HG02885 (cell line): Measurements from ENCODE around the gene HDDC2.
A peak's percentile ranks its signal among the peaks of the same experiment; 100 is the strongest.

Source experiments
- ATAC-seq: cut with Tn5 transposase; IDR thresholded peaks from one replicate; pipeline ENCODE4 v1.9.1; 2021; ENCODE audit warnings: mild to moderate bottlenecking; ENCODE audit not compliant: unreplicated experiment, poor library complexity

HDDC2 gene

DNA sequence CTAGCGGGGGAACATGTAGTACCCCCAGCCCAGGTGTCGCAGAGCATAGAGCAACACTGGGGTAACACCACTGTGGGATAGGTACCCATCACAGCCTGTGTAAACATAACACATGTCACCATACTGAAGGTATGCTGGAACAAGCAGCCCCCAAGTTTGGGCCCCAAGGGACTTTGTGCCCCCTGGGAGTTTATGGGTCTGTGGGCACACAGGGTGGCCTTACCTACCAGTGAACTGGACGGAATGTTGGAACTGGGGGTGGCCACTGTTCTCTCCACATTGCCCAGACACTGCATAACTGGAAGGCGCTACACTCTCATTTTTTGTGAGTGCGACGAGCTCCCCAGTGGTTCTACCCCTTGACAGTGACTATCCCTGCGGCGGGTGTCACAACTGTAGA lies 28.5 kb downstream of the HDDC2 start:
- ATAC-seq: no peak

DNA sequence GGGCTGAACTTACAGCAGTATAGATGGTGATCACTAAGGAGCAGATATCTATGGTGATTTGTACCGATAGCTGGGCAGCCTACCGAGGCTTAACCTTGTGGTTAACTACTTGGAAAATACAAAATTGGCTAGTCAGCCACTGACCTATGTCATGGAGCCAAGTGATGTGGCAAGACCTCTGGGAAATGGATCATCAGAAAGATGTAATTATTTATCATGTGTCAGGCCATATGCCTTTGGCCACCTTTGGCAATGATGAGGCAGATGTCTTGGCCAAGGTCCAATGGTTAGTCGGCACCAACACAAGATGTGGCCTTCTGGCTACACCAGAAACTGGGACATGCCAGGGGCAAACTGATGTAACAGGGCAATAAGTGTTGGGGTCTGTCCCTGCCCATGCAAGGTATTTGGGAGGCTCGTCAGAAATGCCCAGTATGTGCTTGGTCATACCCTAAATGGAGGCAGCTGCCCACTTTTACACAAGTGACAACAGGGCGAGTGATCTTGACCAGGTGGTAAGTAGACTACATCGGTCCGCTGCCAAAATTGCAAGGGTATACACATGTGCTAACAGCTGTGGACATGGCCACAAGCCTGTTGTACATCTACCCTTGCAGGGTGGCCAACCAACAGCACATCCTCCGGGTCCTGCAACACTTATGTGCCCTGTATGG lies 30.1 kb downstream of the HDDC2 start:
- ATAC-seq: no peak

DNA sequence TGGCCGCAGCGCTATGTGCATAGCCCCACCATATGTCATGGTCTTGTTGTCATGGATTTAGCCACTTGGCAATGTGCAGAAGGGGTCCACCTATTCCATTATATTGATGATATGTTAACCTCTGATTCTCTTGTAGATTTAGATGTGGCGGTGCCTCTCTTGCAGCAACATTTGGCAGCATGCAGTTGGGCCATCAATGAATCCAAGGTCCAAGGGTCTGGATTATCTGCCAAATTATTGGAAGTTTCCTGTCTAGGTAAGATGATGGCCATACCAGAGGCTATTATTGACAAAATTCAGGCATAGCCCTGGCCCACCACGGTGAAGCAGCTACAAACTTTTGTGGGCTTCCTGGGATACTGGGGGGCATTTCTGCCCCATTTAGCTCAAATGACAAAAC lies 31.4 kb downstream of the HDDC2 start:
- no peak for ATAC-seq

DNA sequence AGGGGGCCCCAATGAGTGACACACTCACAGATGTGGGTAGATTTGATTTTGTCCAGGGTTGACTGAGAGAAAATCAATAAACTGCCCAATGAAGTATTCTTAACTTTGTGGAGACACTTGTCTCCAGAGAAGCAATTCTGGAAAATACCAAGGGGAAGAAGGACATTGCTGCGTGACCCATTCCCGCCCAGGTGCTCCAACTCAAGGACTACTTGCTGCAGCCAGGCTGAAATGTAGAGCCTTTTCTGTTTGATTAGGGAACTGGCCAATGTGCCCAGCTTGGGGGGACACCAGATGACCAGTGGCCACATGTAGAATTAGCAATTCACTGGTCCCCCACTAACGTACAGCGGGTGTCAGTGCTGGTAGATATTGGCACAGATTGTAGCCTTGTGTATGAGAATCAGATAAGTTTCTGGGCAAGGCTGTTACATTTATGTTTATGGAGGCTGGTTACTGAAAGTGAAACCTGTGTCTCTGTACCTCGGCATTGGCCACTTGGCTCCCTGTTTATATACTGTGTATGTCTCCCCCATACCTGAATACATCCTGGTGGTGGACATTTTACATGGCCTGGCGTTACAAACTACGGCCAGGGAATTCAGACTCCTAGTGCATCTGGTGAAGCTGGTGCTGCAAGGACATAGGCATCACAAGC lies 32.3 kb downstream of the HDDC2 start:
- no peak for ATAC-seq

DNA sequence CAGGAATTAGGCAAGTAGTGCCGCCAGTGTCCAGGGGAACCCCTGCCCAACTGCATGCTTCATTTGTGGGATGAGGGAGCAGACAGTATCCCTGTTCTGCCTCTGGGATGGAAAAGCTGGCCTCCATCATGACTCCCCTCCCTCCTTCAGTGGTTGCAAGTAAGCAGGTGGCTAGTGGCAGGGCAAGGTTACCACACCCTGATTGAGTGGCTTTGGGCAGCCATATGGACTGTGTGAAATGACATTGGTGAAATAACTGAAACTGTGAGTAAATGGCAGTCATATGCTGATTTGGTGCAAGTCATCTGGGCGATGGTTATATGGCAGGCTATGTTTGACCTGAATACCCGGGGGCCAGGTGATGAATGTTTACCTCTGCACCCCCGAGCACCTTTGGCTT lies 33.0 kb downstream of the HDDC2 start:
- no peak for ATAC-seq

DNA sequence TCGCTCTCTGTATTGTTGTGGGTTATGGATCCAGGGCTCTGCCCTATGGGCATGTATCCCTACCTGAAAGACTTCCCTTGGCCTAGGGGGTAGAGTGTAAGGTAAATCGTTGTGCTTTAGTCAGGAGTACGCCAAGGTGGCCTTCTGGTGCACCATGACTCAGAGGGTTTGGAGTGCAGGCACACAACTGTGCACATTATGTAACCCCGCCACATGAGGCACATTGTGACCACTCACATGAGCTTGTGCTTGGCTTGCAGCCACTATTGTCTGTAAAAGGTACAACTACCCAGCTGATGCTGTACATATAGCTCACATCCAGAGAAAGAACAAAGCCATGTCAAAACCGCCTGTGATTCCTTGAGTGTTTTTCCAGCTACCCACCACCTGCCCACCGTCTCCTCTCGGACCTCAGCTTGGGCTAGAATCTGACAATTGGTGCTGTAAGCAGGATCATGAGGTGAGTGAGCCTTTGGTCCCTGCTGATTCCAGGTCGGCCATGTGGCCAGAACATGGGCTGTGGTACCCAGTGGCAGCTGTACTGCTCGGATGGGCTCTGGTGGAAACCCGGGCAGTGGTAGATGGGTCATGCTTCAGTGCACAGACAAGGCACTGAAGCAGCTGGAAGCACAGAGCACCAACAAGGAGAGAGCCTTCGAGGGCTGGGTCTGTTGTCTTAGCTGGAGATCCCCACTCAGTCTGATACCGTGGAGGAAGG lies 33.8 kb downstream of the HDDC2 start:
- no peak for ATAC-seq

DNA sequence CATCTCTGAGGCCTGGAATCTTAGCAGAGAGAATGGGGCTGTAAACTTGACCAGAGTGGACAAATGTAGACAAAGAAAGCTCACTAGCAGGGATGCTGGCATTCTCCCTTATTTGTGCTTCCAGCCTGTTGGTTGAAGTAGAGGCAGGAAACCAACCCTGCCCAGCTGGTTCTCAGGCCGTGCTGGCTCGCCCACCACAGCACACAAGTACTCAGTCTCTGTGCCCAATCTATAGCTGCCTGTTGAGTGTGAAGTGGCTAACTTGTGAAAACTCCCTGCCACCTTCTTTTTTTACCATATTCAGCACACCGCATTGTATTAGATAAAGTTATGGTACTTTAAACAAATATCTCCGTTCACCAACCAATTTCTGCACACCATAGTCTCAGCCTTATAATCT lies 37.3 kb downstream of the HDDC2 start:
- ATAC-seq: no peak

DNA sequence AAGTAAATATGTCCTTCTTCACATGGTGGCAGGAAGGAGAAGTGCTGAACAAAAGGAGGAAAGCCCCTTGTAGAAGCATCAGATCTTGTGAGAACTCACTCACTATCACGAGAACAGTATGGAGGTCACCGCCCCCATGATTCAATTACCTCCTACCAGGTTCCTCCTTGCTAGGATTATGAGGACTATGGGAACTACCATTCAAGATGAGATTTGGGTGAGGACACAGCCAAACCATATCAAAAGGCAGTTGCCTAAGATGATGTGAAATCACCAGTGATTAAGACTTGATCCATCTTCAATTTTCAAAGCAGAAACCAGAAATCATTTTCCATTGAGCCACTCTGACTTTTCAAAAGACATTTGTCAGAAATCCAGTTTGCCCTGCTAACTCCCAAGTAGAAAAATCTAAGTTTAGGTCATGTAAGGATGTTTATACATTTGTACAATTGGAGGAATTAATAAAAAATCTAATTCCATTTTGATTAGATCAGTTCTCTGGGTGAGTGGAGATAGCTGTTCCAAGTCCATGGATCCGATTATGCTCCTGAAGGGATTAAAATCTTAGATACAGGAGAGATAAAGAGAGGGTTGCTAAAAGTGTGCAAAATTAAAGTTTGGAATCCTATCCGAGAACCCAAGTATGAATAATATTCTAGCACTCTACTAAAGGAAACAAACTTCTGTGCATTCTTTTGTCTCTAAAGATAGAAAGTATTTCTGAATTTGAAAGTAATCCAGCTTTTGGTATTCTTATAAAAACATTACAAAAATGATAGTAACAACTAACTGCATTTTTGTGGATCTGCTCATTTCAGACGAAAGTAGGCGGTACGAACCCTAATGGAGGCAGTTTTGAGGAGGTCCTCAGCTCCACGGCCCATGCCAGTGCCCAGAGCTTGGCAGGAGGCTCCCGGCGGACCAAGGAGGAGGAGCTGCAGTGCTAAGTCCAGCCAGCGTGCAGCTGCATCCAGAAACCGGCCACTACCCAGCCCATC lies 39.5 kb downstream of the HDDC2 start:
- ATAC-seq: no peak

DNA sequence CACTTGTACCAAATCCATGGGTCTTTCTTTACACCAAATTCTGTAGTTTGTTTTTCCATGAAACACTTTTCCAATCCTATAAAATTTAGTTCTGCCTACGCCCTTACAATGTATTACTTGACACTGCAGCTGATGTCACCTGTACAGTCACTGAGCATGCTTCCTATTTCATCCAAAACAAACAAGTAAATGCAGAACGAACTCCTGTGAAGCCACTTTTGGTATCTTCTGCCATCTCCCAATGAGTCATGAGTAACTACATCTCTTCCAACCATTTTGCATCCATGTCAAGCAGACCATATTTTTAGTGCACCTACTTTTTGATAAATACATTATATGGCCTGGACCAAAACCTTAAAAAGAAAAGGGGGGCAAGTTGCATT lies 42.4 kb downstream of the HDDC2 start:
- no peak for ATAC-seq

DNA sequence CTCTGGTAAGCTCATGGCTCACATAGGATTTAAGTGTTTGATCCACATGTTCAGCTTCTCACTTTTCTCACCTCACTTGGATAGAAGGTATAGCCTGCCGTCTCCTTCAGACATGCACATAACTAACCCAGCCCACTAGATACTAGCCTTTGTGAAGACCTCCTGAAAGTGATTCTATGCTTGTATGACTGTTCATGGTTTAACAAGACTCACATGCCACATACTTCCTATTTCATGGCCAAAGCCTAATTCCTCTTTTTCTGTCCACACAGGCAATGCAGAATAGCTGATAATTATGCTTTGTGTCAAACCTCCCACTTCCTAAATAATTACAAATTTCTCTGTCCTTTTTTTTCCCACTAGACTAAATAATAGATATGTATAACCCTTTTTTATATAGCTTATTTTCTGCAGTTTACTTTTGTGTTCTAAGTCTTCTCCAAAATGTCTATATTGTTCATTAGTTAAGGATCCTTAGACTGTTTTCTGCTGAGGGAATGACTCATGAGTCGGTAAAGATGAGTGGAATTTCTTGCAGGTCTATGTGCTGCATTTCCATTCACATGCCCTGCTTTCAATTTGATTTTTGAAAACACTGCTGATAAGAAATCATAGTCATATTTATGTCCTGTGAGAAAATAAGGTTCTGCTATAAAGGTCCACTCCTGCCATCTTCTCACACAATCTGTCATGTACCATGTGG lies 43.0 kb downstream of the HDDC2 start:
- ATAC-seq: peak; percentile 39

DNA sequence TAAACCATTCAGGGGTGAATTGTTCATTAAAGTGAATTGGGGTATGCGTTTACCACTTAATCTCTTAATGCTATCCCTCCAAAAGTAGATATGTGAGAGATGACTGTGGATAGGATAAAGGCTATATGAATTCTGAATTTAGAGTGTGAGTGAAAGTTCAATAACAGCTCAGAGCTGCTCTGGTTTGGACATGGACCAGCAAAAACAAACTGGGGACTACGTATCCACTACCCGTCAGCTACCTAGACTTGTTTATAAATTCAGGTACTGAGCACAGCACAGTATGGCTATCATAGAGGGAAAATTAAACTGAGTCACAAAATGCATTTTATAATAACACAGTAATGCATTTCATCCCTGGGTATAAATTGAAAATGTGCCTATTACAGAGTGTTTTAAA lies 44.4 kb downstream of the HDDC2 start:
- no peak for ATAC-seq

DNA sequence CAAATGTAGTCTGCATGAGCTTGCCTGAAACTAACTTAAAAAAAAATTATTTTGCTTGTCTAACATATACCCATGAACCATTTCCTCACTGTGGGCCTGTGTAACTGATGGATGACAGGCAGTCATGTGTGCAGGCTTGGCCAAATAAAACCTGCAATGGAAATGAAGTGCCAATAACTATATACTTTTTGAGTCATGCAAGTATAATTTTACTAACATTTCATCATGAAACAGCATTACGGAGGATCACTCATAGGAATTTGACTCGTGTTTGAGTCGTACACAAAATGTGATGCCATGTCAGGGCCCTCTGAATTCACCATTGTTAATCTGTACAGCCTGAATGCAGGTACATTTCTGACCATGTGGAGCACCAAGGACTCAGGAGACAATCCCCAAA lies 46.6 kb downstream of the HDDC2 start:
- no peak for ATAC-seq

DNA sequence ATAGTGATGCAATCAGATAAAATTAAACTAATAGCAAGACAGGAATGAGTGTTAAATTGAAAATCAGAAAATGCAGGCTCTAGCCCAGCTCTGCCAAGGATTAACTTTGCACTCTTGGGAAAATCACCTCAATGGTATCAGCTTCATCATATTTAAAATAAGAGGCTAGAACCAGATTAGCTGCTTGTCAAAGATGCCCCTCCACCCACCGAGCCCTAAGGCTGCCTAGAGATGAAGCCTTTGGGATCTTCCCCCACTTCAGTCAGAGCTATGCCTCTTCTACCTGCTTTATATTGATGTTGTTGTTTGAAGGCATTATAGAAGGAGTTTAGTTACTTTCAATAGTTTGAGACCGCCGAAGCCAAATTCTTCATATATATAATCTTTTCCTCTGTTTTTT lies 47.4 kb downstream of the HDDC2 start:
- no peak for ATAC-seq

DNA sequence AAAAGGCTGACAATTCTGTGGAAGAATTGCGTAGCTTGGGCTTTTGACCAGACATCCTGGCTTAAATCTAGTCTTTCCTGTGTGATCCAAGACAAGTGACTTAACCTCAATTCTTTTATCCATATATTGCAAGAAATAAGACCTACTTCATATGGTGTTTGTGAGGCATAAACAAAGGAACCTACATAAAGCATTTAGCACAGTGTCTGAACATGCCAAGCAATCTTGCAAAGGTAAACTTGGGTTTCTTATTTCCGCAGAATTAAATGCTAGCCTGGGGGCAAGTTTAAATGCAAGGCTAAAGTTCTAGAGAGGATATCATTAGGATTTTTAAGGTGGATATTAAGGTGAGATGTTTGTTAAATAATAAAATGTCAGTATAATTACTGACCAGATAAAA lies 47.9 kb downstream of the HDDC2 start:
- ATAC-seq: no peak

DNA sequence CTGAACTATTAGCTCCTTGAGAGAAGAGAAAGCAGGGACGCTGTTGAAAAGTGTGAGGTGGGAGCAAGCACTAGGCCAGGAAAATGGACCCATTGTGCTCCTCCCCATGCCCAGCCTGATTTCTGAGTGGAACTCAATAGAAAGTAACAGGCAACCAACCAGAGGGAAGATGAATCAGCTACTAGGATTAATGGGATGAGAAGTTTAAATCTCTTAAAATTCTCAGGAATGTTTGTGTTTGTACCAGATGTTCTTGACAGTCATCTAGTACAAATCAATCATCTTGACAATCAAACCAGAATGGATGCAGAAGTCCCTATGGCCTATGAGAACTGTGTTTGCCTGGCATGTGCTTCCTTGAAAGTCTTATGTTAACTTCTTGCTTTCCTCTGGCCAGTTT lies 48.9 kb downstream of the HDDC2 start:
- no peak for ATAC-seq

DNA sequence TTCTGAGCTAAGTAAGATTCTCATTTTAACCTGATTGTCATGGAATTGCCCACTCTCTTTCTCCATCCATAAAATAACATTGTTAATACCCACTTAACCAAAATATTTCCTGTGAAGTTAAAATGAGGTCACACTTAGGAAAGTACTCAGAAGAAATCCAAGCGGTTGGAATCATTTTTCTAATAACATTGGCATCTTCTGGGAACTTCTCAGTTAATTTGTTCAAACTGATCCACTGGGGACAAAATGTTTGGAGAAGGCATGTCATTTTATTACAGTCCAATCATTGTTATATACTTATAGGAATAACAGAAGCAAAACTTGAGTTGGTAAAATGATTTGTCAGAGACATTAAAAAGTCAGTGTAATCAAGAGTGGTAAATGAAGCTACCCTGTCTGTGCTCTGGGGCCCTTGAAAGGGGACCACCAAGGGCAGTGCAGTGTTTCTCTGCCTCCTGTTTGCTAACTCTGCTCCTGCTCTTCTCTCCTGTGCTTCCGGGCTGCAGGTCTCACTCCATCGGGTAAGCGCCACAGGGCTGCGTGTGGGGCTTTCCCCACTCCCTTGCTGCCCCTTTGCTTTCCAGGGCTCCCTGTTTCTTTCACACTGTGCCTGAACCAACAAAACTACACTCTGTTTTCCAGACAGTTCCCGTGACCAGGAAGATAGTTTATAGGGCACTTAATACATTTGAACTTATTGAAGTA lies 50.1 kb downstream of the HDDC2 start:
- no peak for ATAC-seq

DNA sequence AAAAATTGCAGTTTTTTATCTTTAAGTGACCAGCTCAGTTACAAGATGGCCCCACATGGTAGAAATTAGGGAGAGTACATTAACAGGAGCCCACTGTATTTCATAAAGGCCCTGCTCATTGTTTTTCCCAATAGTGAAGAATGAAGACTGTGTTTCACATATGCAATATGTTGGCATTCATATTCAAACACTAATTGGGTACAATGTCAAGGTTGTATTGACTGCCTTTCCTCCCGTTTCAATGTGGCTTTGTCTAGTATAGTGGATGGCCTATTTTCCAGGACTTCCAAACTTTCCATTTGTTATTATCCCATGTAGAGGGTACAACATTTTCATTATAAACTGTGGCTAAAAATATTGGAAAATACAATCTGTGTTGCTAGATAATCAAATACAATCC lies 51.3 kb downstream of the HDDC2 start:
- ATAC-seq: no peak

DNA sequence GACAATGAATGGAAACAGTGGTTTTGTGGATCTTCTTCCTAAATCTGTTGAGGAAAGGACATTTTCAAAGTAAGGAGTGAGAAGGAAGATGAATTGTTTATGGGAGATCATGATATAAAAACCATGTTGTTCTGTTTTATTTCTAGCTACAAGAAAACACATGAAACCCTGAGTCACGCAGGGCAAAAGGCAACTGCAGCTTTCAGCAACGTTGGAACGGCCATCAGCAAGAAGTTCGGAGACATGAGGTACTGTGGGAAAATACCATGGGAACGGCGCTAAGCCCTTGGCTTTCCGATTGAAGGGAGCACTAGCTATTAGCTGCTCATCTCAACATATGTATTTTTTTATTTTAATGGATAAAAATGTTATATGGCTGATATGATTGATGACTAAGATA lies 53.6 kb downstream of the HDDC2 start:
- ATAC-seq: no peak

DNA sequence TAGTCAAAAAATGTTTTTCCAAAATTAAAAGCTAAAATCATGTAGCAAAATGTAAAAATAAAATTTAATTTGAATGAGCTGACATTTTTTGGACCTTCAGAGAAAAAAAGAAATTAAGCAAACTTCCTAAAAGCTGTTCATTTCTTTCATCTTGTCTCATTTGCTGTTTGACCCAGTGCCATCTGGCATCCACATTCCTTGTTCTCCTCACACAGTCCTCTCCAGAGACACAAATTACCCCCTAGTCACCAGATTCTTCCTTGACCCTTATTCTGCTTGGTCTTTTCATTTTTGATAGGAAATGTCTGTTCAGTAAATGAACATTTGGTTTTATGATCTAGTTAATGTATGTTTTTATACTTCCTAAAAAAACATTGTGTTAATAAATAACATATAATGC lies 55.2 kb downstream of the HDDC2 start:
- ATAC-seq: no peak
